Globus pallidus (tissue), 1 donor: ENCODE data around the gene CACNA1H.

Experiments
- DNase-seq: peaks from one replicate; pipeline ENCODE4 v3.0.0-alpha.2; 2015; ENCODE audit warnings: low spot score

The CACNA1H gene

GRCh38 chr16:1212616-1213194, 59.8 kb downstream of the CACNA1H start:
- DNase-seq: no peak

GRCh38 chr16:1213231-1213630, 60.3 kb downstream of the CACNA1H start:
- DNase-seq: no peak

GRCh38 chr16:1213796-1214372, 61.0 kb downstream of the CACNA1H start:
- DNase-seq: no peak

GRCh38 chr16:1214719-1215118, 61.8 kb downstream of the CACNA1H start:
- DNase-seq: no peak

GRCh38 chr16:1215574-1216295, 62.8 kb downstream of the CACNA1H start:
- no peak for DNase-seq

- no peak for DNase-seq
Observed at GRCh38 chr16:1216296-1216619, 63.4 kb downstream of the CACNA1H start.

GRCh38 chr16:1216681-1217400, 63.9 kb downstream of the CACNA1H start:
- no peak for DNase-seq

- no peak for DNase-seq
Observed at GRCh38 chr16:1217526-1217925, 64.6 kb downstream of the CACNA1H start.

- DNase-seq: no peak
Observed at GRCh38 chr16:1218061-1218929, 65.4 kb downstream of the CACNA1H start.

GRCh38 chr16:1218930-1219611, 66.2 kb downstream of the CACNA1H start:
- no peak for DNase-seq

GRCh38 chr16:1220098-1220728, 67.3 kb downstream of the CACNA1H start:
- no peak for DNase-seq

- no peak for DNase-seq
Observed at GRCh38 chr16:1220841-1221627, 68.1 kb downstream of the CACNA1H start.

GRCh38 chr16:1221628-1222552, 69.0 kb downstream of the CACNA1H start:
- no peak for DNase-seq

- no peak for DNase-seq
Observed at GRCh38 chr16:1222553-1223354, 69.8 kb downstream of the CACNA1H start.

GRCh38 chr16:1223355-1224214, 70.7 kb downstream of the CACNA1H start:
- no peak for DNase-seq

GRCh38 chr16:1224558-1224957, 71.7 kb downstream of the CACNA1H start:
- DNase-seq: no peak

GRCh38 chr16:1225051-1225451, 72.1 kb downstream of the CACNA1H start, which contains the start of gene TPSG1:
TPSG1 (minus strand) TSS chr16:1225268; CDS start chr16:1225252, 16 bp downstream.
- DNase-seq: no peak
